CD14-positive monocyte (primary cell): ENCODE results near the gene POC1A. TPM values are rescaled to one million over a fixed set of nuclear protein-coding genes. Genes with fewer than 3 reads are reported as not detected.

Source experiments
- DNase-seq, 3 donors: peaks; one replicate each; pipeline ENCODE4 v3.0.0-alpha.2; 2011 to 2022
- H2AFZ ChIP-seq: 2 replicates; pipeline ENCODE4 v1.6.0; 2012; ENCODE audit warnings: mild to moderate bottlenecking, low read depth, low read length, inconsistent platforms; ENCODE audit not compliant: insufficient read depth, poor library complexity, severe bottlenecking
- H3K27ac ChIP-seq, 2 donors: 1 replicate in 1 of 2; 2 replicates in 1 of 2; pipeline ENCODE4 v1.5.1; 2012 to 2013; ENCODE audit warnings: low read length in 2 of 2, control low read depth in 1 of 2, inconsistent platforms in 1 of 2, low read depth in 1 of 2, mild to moderate bottlenecking in 1 of 2
- H3K27me3 ChIP-seq, 2 donors: one replicate each; pipeline versions ENCODE4 v1.6.0 to v1.6.1; 2011 to 2013; ENCODE audit warnings: low read length in 2 of 2; ENCODE audit not compliant: control insufficient read depth in 2 of 2, insufficient read depth in 2 of 2
- H3K36me3 ChIP-seq, 2 donors: replicated peaks in 1 of 2; 1 replicate in 1 of 2; 2 replicates in 1 of 2; pipeline versions ENCODE4 v1.5.1 to v1.6.1; 2012 to 2013; ENCODE audit warnings: low read length in 2 of 2, control low read depth in 1 of 2, inconsistent platforms in 1 of 2, mild to moderate bottlenecking in 1 of 2; ENCODE audit not compliant: insufficient read depth in 2 of 2, control insufficient read depth in 1 of 2
- H3K4me1 ChIP-seq, 2 donors: 1 replicate in 1 of 2; 2 replicates in 1 of 2; pipeline versions ENCODE4 v1.5.1 to v1.6.1; 2012 to 2013; ENCODE audit warnings: low read length in 2 of 2, control low read depth in 1 of 2, inconsistent platforms in 1 of 2, mild to moderate bottlenecking in 1 of 2, moderate library complexity in 1 of 2; ENCODE audit not compliant: insufficient read depth in 2 of 2, control insufficient read depth in 1 of 2
- H3K4me2 ChIP-seq: replicated peaks from 2 replicates; pipeline ENCODE3; 2012; ENCODE audit warnings: low read length, moderate library complexity, mild to moderate bottlenecking; ENCODE audit not compliant: poor library complexity, severe bottlenecking; ENCODE audit errors: extremely low read depth
- H3K4me3 ChIP-seq, 3 experiments: fragments of 200-600 bp in 1 of 3; sonication (generic) in 1 of 3; replicated peaks in 1 of 3; 1 replicate in 2 of 3; 2 replicates in 1 of 3; pipeline ENCODE4 v1.5.1; 2011 to 2013; ENCODE audit warnings: low read length in 3 of 3, mild to moderate bottlenecking in 3 of 3, control low read depth in 2 of 3, low read depth in 2 of 3, inconsistent platforms in 1 of 3, moderate library complexity in 1 of 3
- H3K79me2 ChIP-seq: 2 replicates; pipeline ENCODE4 v1.6.0; 2012; ENCODE audit warnings: mild to moderate bottlenecking, control low read depth, inconsistent platforms, low read length, moderate library complexity; ENCODE audit not compliant: insufficient read depth
- H3K9ac ChIP-seq: 2 replicates; pipeline ENCODE4 v1.6.0; 2017; ENCODE audit warnings: low read length, mild to moderate bottlenecking; ENCODE audit not compliant: insufficient read depth, poor library complexity, severe bottlenecking
- H3K9me3 ChIP-seq, 2 donors: replicated peaks in 1 of 2; 1 replicate in 1 of 2; 2 replicates in 1 of 2; pipeline versions ENCODE4 v1.5.1 to v1.6.1; 2012 to 2013; ENCODE audit warnings: low read length in 2 of 2, control low read depth in 1 of 2; ENCODE audit not compliant: control insufficient read depth in 1 of 2, insufficient read depth in 1 of 2
- H4K20me1 ChIP-seq: 2 replicates; pipeline ENCODE4 v1.6.0; 2012; ENCODE audit warnings: mild to moderate bottlenecking, low read length, control low read depth, moderate library complexity; ENCODE audit not compliant: insufficient read depth
- H3K27ac Mint-ChIP-seq, 7 donors: one replicate each; pipeline ENCODE4 v1.8.0; 2020; ENCODE audit warnings: mild to moderate bottlenecking in 7 of 7, mixed read lengths in 7 of 7, moderate library complexity in 6 of 7, inconsistent platforms in 2 of 7
- H3K27me3 Mint-ChIP-seq, 3 donors: one replicate each; pipeline ENCODE4 v1.8.0; 2021 to 2022; ENCODE audit warnings: low read depth in 3 of 3, mild to moderate bottlenecking in 3 of 3, mixed read lengths in 3 of 3, moderate library complexity in 3 of 3, inconsistent platforms in 1 of 3
- H3K36me3 Mint-ChIP-seq, 2 donors: one replicate each; pipeline ENCODE4 v1.8.0; 2020; ENCODE audit warnings: mixed read lengths in 2 of 2, inconsistent platforms in 1 of 2, mild to moderate bottlenecking in 1 of 2
- H3K4me1 Mint-ChIP-seq: one replicate; pipeline ENCODE4 v1.8.0; 2020; ENCODE audit warnings: mild to moderate bottlenecking, mixed read lengths
- H3K4me3 Mint-ChIP-seq, 2 donors: one replicate each; pipeline ENCODE4 v1.8.0; 2020; ENCODE audit warnings: mild to moderate bottlenecking in 2 of 2, mixed read lengths in 2 of 2, moderate library complexity in 1 of 2
- H3K9me3 Mint-ChIP-seq, 7 donors: one replicate each; pipeline ENCODE4 v1.8.0; 2020 to 2022; ENCODE audit warnings: mixed read lengths in 7 of 7, mild to moderate bottlenecking in 6 of 7, moderate library complexity in 6 of 7, inconsistent platforms in 2 of 7
- CTCF ChIP-seq: fragments of 200-600 bp; IDR thresholded peaks from one replicate; pipeline ENCODE4 v1.8.0; 2022; ENCODE audit warnings: antibody characterized with exemption, mild to moderate bottlenecking
- WGBS: methylation state at CpG from one replicate; pipeline ENCODE4 v1.1.5; 2013; ENCODE audit warnings: missing lambda C conversion rate; ENCODE audit not compliant: insufficient coverage; 5-methylcytosine and 5-hydroxymethylcytosine counted together
- intact Hi-C, 2 donors: fragments of 100-400 bp; cut with micrococcal nuclease; formaldehyde crosslinking; loops; one replicate each; pipeline versions ENCODE4 v1.15.0 to v1.15.1; 2023
- polyA plus RNA-seq, 3 donors: library from polyadenylated mRNA; depleted of rRNA in 1 of 3; unstranded in 2 of 3; stranded (reverse) in 1 of 3; fragments of 300-500 nt in 2 of 3; fragments of >200 nt in 1 of 3; fragmentation: Illumina TruSeq in 2 of 3; gene quantifications; 1 replicate in 2 of 3; 2 replicates in 1 of 3; pipeline ENCODE4 v1.2.3, GENCODE V29; 2012 to 2021

The POC1A gene
- polyA plus RNA-seq, 3 donors = 1.2 to 2.0 (median 1.5) TPM

GRCh38 chr3:52195823-52196331 is 41.7 kb upstream of the POC1A start:
- peak overlapping the region; percentile 91 to 94 (median 93) for H3K27ac Mint-ChIP-seq
- no peaks in the 10 kb centered on the region for H3K36me3 ChIP-seq
- DNase-seq = peak; percentile 77 to 95 (median 90)
- 35% methylated on average over 10 of the region's 10 CpGs for WGBS
- H3K27me3 ChIP-seq = no peaks in the 10 kb centered on the region
- intact Hi-C loops = loop anchor here (5.0 kb wide), 2 partner anchors 44 to 134 kb away; partner anchors contain the start of gene POC1A (in 1 of the 2)
- peaks cover 51% of the 10 kb centered on the region for H3K4me1 Mint-ChIP-seq
- H3K4me1 ChIP-seq = peaks cover 51 to 56% of the 10 kb centered on the region in 2 donors
- H3K4me2 ChIP-seq = peak overlapping the region; percentile 6
- H3K36me3 Mint-ChIP-seq = peaks cover 12 to 13% of the 10 kb centered on the region in 2 donors
- peak overlapping the region in 1 of 2 donors; percentile 26 for H3K4me3 Mint-ChIP-seq
- peaks cover 29% of the 10 kb centered on the region for H3K79me2 ChIP-seq
- no peak overlapping the region for H3K9ac ChIP-seq
- no peak for TF ChIP-seq CTCF
- peak overlapping the region; percentile 76 to 83 for H3K27ac ChIP-seq
- peaks cover 0 to 4% (median 0%) of the 10 kb centered on the region in 3 donors for H3K27me3 Mint-ChIP-seq
- H2AFZ ChIP-seq = no peak overlapping the region
- peaks cover 10% of the 10 kb centered on the region for H4K20me1 ChIP-seq
- H3K9me3 Mint-ChIP-seq = no peaks in the 10 kb centered on the region
- peak overlapping the region in 1 of 3 experiments; percentile 4 for H3K4me3 ChIP-seq
- no peaks in the 10 kb centered on the region for H3K9me3 ChIP-seq

- Histone ChIP-seq H3K9me3 (no peaks in the 10 kb centered on the region), H3K9ac (no peak overlapping the region), H2AFZ (no peak overlapping the region), H3K4me2 (no peak overlapping the region), H3K79me2 (peaks cover 24% of the 10 kb centered on the region), H3K4me3 (no peak overlapping the region), H4K20me1 (peaks cover 10% of the 10 kb centered on the region), H3K27ac (peak overlapping the region; percentile 76 to 83), H3K36me3 (no peaks in the 10 kb centered on the region), H3K27me3 (no peaks in the 10 kb centered on the region), H3K4me1 (peaks cover 51 to 56% of the 10 kb centered on the region in 2 donors)
- Mint-ChIP-seq H3K36me3 (peaks cover 11% of the 10 kb centered on the region in 2 donors), H3K27ac (peak overlapping the region in 4 of 7 donors; percentile 37 to 94 (median 58)), H3K9me3 (no peaks in the 10 kb centered on the region), H3K27me3 (peaks cover 0 to 4% (median 0%) of the 10 kb centered on the region in 3 donors), H3K4me1 (peaks cover 52% of the 10 kb centered on the region), H3K4me3 (no peak overlapping the region)
- intact Hi-C loops = loop anchor here (5.0 kb wide), 2 partner anchors 43 to 133 kb away; partner anchors contain the start of gene POC1A (in 1 of the 2)
- DNase-seq = no peak
- TF ChIP-seq CTCF = no peak
- no CpG with 5 or more reads among the region's 3 CpGs for WGBS
Measured at GRCh38 chr3:52195291-52195597, 41.0 kb upstream of the POC1A start.
